NCI-H82 (cell line): ENCODE measurements around the gene FICD.
A peak's percentile ranks its signal among the peaks of the same experiment; 100 is the strongest.
"Not testable (repeated sequence)": the region's sequence is repeated elsewhere in the genome, so short reads cannot be mapped to it uniquely, and the experiment has no call there.

Experiments used
- DNase-seq: peaks from one replicate; lab custom pipeline; 2025; lab: John Stamatoyannopoulos, UW

The FICD gene

GRCh38 chr12:108514973-108515814, at the start of gene FICD:
Gene FICD (plus strand): TSS chr12:108515277. CDS start chr12:108516973, 1,696 bp downstream.
- peak; percentile 100 for DNase-seq

- DNase-seq, result no peak
Measured at GRCh38 chr12:108465417-108465816, 49.7 kb upstream of the FICD start.

GRCh38 chr12:108468196-108468968, 46.7 kb upstream of the FICD start:
- DNase-seq, result no peak

GRCh38 chr12:108473400-108474055, 41.5 kb upstream of the FICD start:
- no peak for DNase-seq

- DNase-seq, result peak; percentile 62
Measured at GRCh38 chr12:108475396-108475795, 39.7 kb upstream of the FICD start.

GRCh38 chr12:108477055-108477880, 37.8 kb upstream of the FICD start:
- peak; percentile 29 for DNase-seq

- DNase-seq, result no peak
Measured at GRCh38 chr12:108477881-108478259, 37.2 kb upstream of the FICD start.

GRCh38 chr12:108478611-108479206, 36.4 kb upstream of the FICD start:
- peak; percentile 33 for DNase-seq

GRCh38 chr12:108479364-108480070, 35.6 kb upstream of the FICD start:
- DNase-seq, result no peak

GRCh38 chr12:108482717-108483212, 32.3 kb upstream of the FICD start:
- DNase-seq, result no peak

GRCh38 chr12:108483213-108484059, 31.6 kb upstream of the FICD start:
- DNase-seq, result peak; percentile 52

GRCh38 chr12:108484431-108484830, 30.6 kb upstream of the FICD start:
- no peak for DNase-seq

- no peak for DNase-seq
Measured at GRCh38 chr12:108484845-108485244, 30.2 kb upstream of the FICD start.

- DNase-seq, result not testable (repeated sequence)
Measured at GRCh38 chr12:108485371-108485770, 29.7 kb upstream of the FICD start.

- not testable (repeated sequence) for DNase-seq
Measured at GRCh38 chr12:108487029-108487428, 28.0 kb upstream of the FICD start.

- no peak for DNase-seq
Measured at GRCh38 chr12:108491256-108491655, 23.8 kb upstream of the FICD start.

- DNase-seq, result peak; percentile 74
Measured at GRCh38 chr12:108495054-108495453, 20.0 kb upstream of the FICD start.

GRCh38 chr12:108495823-108496579, 19.1 kb upstream of the FICD start:
- peak; percentile 21 for DNase-seq

- no peak for DNase-seq
Measured at GRCh38 chr12:108498136-108498535, 16.9 kb upstream of the FICD start.
